Measurements from ENCODE around the gene PRICKLE2.

DNA sequence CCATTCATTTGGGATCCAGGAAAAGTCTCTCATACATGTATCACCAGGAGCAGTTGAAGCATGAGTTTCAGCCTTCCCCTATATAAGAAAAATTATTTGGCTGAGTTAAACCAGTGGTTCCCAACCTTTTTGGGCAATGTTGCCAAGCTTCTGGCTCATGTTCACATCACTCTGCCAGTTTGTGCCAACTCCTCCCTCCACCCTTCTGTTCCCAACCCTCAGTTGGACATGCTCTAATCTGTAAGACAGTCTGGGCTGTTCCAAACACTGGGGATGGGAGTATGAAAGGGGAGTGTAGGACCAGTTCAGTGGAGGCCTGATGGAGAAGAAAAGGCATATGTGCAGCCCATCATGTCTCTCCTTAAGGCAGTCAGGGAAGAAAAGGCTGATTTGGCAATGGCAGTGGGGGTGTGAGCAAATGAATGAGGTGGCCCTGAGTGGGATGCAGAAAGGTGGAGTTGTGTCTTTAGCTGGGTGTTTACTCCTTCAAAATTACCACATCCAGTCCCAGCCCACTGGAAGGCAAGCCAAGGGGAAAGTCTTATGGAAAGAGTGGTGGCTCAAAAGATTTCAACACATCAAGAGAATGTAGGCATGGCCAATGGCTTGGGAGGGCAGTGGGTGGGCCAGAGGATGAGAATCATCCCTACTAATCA, 32.0 kb upstream of the PRICKLE2 start:
- TF ChIP-seq, protein P1, sequence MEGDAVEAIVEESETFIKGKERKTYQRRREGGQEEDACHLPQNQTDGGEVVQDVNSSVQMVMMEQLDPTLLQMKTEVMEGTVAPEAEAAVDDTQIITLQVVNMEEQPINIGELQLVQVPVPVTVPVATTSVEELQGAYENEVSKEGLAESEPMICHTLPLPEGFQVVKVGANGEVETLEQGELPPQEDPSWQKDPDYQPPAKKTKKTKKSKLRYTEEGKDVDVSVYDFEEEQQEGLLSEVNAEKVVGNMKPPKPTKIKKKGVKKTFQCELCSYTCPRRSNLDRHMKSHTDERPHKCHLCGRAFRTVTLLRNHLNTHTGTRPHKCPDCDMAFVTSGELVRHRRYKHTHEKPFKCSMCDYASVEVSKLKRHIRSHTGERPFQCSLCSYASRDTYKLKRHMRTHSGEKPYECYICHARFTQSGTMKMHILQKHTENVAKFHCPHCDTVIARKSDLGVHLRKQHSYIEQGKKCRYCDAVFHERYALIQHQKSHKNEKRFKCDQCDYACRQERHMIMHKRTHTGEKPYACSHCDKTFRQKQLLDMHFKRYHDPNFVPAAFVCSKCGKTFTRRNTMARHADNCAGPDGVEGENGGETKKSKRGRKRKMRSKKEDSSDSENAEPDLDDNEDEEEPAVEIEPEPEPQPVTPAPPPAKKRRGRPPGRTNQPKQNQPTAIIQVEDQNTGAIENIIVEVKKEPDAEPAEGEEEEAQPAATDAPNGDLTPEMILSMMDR (IDR thresholded peaks at IDR 0.05; ENCODE audit: low read depth, low read length, poor library complexity, severe bottlenecking): no peak
- TF ChIP-seq EZH2phosphoT487 (IDR thresholded peaks at IDR 0.05; ENCODE audit: borderline replicate concordance, low read length): no peak

Data from DOHH2 (cell line).